ENCODE measurements around the gene DYRK1B.
"Not testable (repeated sequence)": the region's sequence is repeated elsewhere in the genome, so short reads cannot be mapped to it uniquely, and the experiment has no call there.

The DYRK1B gene

GRCh38 chr19:39829702-39830275, 4.2 kb downstream of the DYRK1B start:
- no peak for DNase-seq

DNA sequence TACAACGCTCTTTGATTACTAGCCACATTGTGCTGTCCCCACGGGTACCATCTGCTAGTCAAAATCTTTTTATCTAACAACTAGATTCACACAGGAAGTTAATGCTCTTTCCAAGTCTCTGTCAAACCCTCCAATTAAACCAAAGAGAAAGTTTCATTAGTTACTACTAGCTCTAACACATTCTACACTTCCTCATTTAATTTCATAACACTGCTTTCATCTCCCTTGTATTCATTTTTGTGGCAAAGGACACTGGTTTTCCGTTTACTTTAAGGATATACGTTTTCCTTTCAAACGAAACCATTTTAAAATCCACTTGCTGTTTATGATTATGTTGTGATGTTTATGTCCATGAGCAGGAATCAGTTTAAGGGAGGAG, 5.3 kb downstream of the DYRK1B start:
- no peak for DNase-seq

GRCh38 chr19:39828015-39828653, 5.8 kb downstream of the DYRK1B start:
- DNase-seq, result no peak

DNA sequence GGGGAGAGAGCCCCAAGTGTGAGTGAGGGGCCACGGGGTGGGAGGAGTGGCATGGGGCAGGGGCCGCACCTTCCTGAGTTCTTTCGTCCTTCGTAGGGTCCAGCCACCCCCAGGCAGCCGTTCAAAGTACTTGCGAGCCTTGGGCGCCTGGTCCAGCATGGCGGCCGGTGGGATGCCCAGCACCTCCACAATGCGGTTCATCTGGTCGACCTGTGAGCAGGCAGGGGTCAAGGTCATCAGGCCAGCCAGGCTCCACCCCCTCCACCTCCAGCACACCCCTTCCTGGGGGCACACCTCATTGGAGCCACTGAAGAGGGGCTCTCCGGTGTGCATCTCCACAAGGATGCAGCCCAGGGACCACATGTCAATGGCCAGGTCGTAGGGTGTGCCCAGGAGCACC, 6.7 kb downstream of the DYRK1B start:
- DNase-seq, result no peak

DNA sequence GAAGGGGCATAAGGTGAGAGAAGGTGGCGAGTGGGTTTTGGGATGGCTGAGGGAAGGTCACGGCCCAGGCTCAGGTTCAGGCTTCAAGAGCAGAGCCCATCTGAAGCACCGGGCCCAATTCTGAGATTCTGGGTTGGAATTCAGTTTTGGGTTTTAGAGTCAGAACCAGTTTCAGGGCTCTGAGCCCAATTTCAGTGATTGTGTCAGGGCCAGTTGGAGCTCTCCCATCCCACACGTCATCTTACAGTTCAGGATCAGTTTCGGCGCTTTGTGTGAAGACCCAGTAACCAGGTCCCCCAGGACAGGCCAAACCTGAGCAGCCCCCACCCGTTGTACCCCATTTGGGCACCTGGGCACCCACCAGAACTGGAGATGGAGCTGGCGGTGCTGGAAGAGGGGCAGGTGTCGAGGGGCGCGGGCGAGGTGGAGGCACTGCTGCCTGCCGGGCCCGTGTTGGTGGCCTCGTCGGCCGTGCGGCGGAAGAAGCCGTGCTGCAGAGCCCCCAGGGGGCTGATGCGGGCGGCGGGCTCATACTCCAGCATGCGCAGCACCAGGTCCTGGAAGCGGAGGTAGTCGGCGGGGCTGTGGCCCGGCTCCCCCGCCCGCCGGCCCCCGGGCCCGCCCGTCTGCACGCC, 7.5 kb downstream of the DYRK1B start:
- no peak for DNase-seq

DNA sequence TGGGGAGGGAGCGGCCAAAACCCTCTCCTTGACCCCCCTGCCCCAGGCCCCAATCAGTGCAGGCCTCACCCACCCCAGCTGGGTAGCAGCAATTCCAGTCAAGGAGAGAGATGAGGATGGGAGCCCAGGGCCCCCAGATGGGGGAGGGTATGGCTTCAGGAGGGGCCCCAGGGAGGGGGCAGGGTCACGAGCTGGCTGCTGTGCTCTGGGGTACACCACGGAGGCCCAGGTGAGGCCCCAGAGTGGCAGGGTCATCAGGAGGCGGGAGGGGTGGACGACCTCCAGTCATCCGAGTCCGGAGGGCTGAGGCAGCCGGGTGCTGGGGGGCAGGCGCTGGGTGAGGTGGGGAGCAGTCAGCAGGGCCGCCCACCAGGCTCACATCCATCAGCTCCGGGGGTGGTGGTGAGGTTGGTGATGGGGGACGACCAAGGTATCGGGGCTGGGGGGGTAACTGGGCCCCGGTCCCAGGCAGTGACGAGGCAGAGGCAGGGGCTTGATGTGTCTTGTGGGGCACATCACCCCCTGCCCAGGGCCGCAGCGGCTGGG, 8.4 kb downstream of the DYRK1B start:
- no peak for DNase-seq

- DNase-seq, result no peak
These were observed 8.9 kb downstream of the DYRK1B start for GRCh38 chr19:39825093-39825463.

GRCh38 chr19:39824143-39825092, 9.5 kb downstream of the DYRK1B start:
- peak; percentile 87 for DNase-seq

GRCh38 chr19:39823686-39824085, 10.3 kb downstream of the DYRK1B start:
- no peak for DNase-seq

DNA sequence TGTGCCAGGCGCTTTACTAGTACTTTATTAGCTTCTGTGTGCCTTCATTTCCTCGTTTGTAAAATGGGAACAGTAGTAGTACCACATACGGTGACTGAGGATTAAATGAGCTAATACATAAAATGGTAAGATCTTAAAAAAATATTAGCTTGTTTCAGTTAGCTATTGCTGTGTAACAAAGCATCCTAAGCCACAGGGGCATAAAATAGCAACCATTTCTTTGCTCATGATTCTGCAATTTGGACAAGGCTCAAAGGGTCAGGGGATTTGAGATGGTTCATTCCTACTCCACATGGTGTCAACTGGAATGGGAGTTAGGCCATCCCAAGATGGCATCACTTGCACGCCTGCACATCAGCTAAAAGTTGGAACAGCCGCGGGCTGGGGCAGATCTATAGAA, 13.3 kb downstream of the DYRK1B start:
- no peak for DNase-seq

DNA sequence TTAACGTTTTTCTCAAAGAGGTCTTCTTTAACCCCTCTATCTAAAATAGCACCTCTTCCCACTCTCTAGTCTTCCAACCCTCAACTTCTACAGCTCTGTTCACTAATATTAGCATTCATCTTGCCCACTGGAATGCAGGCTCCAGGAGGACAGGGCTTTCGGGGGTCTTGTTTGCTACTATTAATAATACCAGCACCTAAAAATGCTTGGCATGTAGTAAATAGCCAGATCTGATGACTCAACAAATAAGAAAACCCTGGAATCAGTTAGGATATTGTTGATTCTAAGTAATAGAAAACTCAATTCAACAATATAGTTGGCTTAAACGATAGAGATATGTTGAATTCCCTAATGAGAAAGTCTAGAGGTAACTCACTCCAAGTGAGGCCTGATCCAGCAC, 14.2 kb downstream of the DYRK1B start:
- no peak for DNase-seq

GRCh38 chr19:39818626-39819097, 15.3 kb downstream of the DYRK1B start:
- DNase-seq, result no peak

DNA sequence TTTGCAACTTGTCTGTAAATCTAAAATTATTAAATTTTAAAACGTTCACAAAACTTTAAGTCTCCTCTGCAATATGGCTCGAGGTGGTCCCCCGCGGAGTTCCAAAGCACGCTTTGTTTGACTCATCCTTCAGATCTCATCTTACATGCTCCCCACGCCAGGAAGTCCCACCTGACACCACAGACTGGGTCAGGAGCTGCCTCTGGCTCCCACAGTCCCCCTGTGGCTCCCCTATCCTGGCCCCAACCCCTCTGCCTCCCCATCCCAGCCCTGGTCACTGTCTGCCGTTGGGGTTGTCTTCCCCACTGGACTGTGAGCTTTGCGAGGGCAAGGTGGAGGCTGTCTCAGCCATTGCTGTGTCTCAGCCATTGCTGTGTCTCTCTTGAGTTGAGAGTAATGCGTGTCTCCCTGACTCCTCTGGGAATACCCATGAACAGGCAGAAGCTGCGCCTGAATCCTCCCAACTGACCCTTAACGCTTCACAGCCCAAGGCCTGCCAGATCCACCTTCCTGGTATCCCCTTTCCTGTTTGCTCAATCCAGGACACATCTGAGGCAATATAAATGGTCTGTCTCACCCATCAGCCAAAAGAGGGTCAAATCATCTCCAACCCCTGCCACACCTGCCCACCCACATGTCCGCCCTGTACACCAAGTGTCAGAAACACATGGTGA, 15.9 kb downstream of the DYRK1B start:
- no peak for DNase-seq

- DNase-seq, result no peak
These were observed 17.5 kb downstream of the DYRK1B start for GRCh38 chr19:39816287-39817048.

DNA sequence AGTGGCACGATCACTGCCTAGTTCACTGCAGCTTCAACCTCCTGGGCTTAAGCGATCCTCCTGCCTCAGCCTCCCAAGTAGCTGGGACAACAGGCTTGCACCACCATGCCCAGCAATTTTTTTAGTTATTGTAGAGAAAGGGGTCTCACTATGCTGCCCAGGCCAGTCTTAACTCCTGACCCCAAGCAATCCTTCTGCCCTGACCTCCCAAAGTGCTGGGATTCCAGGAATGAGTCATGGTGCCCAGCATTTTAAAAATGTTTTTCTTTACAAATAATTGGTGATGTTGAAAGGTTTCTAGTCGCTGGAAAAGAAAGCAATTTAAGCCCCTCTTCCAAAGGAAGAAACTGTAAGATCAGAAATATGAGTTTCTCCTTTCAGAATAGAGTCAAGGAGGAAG, 19.4 kb downstream of the DYRK1B start:
- DNase-seq, result no peak

DNA sequence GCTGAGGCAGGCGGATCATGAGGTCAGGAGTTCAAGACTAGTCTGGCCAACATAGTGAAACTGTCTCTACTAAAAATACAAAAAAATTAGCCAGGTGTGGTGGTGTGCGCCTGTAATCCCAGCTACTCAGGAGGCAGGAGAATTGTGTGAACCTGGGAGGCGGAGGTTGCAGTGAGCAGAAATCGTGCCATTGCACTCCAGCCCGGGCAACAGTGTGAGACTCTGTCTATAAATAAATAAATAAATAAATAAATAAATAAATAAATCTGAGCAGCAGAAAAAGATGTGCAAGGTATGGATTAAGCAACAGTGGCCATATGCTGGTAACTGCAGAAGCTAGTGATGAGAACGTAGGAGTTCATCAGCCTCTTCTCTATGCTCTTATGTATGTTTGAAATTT, 19.9 kb downstream of the DYRK1B start:
- not testable (repeated sequence) for DNase-seq

DNA sequence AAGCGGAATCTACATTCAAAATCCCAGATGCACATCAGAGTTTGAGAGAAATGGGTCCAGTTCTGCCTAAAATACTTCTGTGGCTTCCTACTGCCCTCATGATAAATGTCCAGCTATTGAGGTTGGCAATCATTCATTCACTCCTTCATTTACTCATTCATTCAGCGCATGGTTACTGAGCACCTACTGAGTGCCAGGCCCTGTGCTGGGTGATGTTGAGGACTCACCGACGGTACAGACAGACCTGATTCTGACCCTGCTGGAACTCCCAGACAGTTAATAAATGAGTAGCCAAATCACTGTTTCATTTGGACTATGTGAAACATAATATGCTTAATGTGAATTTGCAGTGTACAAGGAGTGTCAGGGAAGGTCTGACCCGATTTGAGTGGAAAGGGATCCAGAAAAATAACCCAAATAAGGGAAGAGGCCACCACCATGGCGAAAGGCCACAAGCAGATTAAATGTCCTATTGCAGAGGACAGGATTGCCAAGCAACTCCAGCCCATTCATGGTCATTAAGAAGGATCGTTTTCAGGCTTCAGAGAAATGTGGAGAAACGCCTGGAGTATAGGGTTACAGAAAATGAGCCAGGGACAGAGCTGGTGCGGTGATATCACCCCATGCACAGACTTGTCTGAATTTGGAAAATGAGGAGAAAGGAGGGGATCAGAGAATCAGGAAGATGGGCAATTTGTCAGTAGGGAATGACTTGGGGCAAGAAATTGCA, 20.5 kb downstream of the DYRK1B start:
- DNase-seq, result no peak

GRCh38 chr19:39811064-39811463, 22.9 kb downstream of the DYRK1B start:
- DNase-seq, result no peak

DNA sequence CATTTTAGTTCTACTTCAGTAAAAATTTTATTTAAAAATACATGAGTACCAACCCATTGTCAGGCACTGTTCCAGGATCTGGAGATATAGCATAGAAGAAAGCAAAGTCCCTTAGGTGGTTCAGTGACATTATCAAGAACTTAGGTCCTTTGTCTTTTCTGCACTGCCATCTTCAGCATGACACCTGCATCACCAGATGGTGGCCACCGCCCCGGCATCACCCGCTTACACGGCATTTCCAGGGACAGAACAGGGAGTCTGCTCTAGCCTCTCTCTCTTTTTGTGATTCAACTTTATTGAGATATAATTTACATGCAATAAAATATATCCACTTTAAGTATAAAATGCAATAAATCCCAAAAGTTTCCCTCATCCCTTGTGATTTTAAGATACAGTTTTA, 23.5 kb downstream of the DYRK1B start:
- DNase-seq, result no peak

DNA sequence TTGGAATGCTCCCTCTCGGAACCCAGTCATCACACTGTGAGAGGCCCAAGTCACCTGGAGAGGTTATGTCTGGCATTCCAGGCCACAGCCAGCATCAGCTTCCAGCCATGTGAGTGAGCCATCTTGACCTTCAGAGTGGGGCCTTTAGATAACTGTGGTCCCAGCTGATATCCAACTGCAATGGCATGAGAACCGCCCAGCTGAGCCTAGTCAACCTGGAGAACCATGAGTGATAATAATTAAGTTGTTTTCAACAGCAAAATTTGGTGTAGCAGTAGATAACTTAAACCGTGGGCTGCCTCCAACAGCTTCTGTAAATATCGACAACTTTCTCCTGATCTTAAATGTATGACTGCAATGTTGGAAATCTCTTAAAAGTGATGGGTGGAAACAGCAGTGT, 24.6 kb downstream of the DYRK1B start:
- DNase-seq, result no peak

DNA sequence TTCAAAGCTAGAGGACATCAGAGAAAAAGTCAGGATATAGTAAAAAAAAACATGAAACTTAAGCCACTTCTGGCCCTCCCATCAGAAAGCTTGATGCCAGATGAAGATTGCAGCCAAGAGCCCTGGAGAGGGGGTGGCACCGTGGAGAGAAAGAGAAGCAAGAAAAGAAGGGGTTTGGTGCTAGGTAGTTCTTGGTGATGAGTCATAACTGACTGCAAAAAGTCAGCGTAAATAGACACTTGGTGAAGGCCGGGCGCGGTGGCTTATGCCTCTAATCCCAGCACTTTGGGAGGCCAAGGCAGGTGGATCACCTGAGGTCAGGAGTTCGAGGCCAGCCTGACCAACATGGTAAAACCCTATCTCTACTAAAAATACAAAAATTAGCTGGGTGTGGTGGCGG, 25.3 kb downstream of the DYRK1B start:
- DNase-seq, result not testable (repeated sequence)
